Gastroesophageal sphincter (tissue), 2 donors: ENCODE results near the gene ACOT7.

Source experiments
- POLR2A ChIP-seq, 2 donors: fragments of 450-650 bp; IDR thresholded peaks; one replicate each; pipeline ENCODE4 v1.6.1; 2017; ENCODE audit warnings: antibody characterized with exemption in 2 of 2, mild to moderate bottlenecking in 2 of 2, moderate library complexity in 1 of 2
- POLR2AphosphoS5 ChIP-seq: sonication (generic); formaldehyde crosslinking; IDR thresholded peaks from one replicate; pipeline ENCODE4 v1.6.1; 2017; ENCODE audit warnings: antibody characterized with exemption

DNA sequence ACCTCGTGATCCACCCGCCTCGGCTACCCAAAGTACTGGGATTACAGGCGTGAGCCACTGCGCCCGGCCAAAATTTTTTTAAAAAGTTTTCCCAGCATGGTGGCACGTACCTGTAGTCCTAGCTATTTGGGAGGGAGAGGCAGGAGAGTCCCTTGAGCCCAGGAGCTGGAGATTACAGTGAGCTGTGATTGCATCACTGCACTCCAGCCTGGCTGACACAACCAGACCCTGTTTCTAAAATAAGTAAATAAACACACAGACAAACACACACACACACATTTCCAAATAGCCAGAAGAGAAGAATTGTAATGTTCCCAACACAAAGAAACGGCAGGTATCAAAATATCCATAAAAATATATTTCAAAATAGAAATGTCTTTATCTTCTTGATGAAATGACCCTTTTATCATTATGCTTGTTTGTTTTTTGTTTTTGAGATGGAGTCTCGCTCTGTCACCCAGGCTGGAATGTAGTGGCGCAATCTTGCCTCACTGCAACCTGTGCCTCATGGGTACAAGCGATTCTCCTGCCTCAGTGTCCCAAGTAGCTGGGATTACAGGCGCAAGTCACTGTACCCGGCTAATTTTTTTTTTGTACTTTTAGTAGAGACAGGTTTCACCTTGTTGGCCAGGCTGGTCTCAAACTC lies 16.8 kb upstream of the ACOT7 start:
- TF ChIP-seq POLR2A (IDR thresholded peaks at IDR 0.05) (no peak), POLR2AphosphoS5 (no peak)
